ENCODE results near the gene CWF19L2.
"Not testable (repeated sequence)": the region's sequence is repeated elsewhere in the genome, so short reads cannot be mapped to it uniquely, and the experiment has no call there.

Gene CWF19L2

GRCh38 chr11:107438148-107438547 lies 19.5 kb downstream of the CWF19L2 start:
- no peak for DNase-seq (ENCODE audit: low read depth)

- no peak for DNase-seq (ENCODE audit: low read depth)
Observed at GRCh38 chr11:107430525-107430924, 27.1 kb downstream of the CWF19L2 start.

- DNase-seq (ENCODE audit: low read depth) = no peak
Observed at GRCh38 chr11:107427569-107428180, 29.9 kb downstream of the CWF19L2 start.

- DNase-seq (ENCODE audit: low read depth) = no peak
Observed at GRCh38 chr11:107413352-107413751, 44.3 kb downstream of the CWF19L2 start.

- no peak for DNase-seq (ENCODE audit: low read depth)
Observed at GRCh38 chr11:107408762-107409211, 48.8 kb downstream of the CWF19L2 start.

GRCh38 chr11:107405260-107405659 lies 52.4 kb downstream of the CWF19L2 start:
- DNase-seq (ENCODE audit: low read depth) = no peak

GRCh38 chr11:107401131-107401530 lies 56.5 kb downstream of the CWF19L2 start:
- not testable (repeated sequence) for DNase-seq (ENCODE audit: low read depth)

GRCh38 chr11:107397357-107397756 lies 60.3 kb downstream of the CWF19L2 start:
- no peak for DNase-seq (ENCODE audit: low read depth)

GRCh38 chr11:107392611-107393010 lies 65.0 kb downstream of the CWF19L2 start:
- no peak for DNase-seq (ENCODE audit: low read depth)

GRCh38 chr11:107390701-107391100 lies 66.9 kb downstream of the CWF19L2 start:
- DNase-seq (ENCODE audit: low read depth) = not testable (repeated sequence)

- no peak for DNase-seq (ENCODE audit: low read depth)
Observed at GRCh38 chr11:107387666-107388065, 70.0 kb downstream of the CWF19L2 start.

- no peak for DNase-seq (ENCODE audit: low read depth)
Observed at GRCh38 chr11:107385361-107385981, 72.2 kb downstream of the CWF19L2 start.

- DNase-seq (ENCODE audit: low read depth) = no peak
Observed at GRCh38 chr11:107384144-107384852, 73.3 kb downstream of the CWF19L2 start.

- no peak for DNase-seq (ENCODE audit: low read depth)
Observed at GRCh38 chr11:107372439-107372838, 85.2 kb downstream of the CWF19L2 start.

GRCh38 chr11:107370390-107370789 lies 87.2 kb downstream of the CWF19L2 start:
- DNase-seq (ENCODE audit: low read depth) = no peak

- no peak for DNase-seq (ENCODE audit: low read depth)
Observed at GRCh38 chr11:107359701-107360100, 97.9 kb downstream of the CWF19L2 start.

- DNase-seq (ENCODE audit: low read depth) = no peak
Observed at GRCh38 chr11:107357877-107358276, 99.7 kb downstream of the CWF19L2 start.

GRCh38 chr11:107354780-107355179 lies 102.8 kb downstream of the CWF19L2 start:
- no peak for DNase-seq (ENCODE audit: low read depth)

- DNase-seq (ENCODE audit: low read depth) = no peak
Observed at GRCh38 chr11:107337917-107338316, 119.7 kb downstream of the CWF19L2 start.

GRCh38 chr11:107331728-107332127 lies 125.9 kb downstream of the CWF19L2 start:
- no peak for DNase-seq (ENCODE audit: low read depth)

- no peak for DNase-seq (ENCODE audit: low read depth)
Observed at GRCh38 chr11:107329164-107329563, 128.5 kb downstream of the CWF19L2 start.

- DNase-seq (ENCODE audit: low read depth) = no peak
Observed at GRCh38 chr11:107316426-107316825, 141.2 kb downstream of the CWF19L2 start.

- no peak for DNase-seq (ENCODE audit: low read depth)
Observed at GRCh38 chr11:107307991-107308390, 149.6 kb downstream of the CWF19L2 start.
